DMS53 (cell line): ENCODE results near the gene DCTN1.
A peak's percentile ranks its signal among the peaks of the same experiment; 100 is the strongest.

Experiments used
- DNase-seq: peaks from one replicate; lab custom pipeline; 2025; lab: John Stamatoyannopoulos, UW

The DCTN1 gene

DNA sequence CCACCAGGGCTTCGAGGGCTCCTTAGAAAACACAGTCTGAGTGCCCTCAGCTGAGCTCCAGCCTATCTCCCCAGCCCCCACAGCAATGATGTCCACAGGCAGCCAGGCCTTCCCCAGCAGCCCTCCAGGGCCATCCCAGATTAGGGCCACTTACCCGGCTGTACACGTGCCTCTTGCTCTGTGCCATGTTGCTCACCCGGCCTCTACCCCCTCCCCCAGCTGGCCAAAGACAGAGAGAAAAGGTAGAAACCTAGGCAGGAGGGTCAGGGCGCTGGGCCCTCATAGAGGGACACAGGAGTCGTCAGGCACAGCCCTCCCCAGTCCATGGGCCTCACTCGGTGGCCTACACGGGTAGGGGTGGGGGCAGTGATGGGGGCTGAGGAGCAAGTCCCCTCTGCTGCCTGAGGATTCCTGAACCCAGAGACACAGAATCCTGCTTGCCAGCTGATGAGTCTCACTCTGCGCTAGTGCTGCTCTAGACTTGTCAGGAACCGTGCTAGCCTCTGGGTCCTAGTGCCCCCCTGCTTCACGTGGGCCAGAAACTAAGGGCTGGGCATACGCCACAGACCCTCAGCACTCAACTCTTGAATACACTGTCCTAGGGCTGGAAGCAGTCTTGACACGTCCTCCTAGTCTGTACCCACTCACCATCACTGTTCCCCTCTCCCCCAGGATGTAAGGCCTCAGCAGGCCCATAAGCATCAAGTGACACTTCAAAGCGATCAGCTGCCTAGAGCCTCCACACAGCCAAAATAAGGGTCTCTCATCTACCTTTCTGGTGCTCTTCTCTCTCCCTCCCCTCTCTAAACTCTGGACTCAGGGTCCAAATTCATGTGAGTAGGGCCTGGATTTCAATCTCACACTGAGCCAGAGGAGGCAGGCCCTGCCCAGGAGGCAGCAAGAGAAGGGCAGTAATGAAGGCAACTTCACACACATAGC lies at the start of gene DCTN1:
TSS of gene DCTN1 (minus strand) at position 461 of the 939 bp plus-strand sequence. CDS start at position 187, 274 bp downstream.
- peak; percentile 13 for DNase-seq

DNA sequence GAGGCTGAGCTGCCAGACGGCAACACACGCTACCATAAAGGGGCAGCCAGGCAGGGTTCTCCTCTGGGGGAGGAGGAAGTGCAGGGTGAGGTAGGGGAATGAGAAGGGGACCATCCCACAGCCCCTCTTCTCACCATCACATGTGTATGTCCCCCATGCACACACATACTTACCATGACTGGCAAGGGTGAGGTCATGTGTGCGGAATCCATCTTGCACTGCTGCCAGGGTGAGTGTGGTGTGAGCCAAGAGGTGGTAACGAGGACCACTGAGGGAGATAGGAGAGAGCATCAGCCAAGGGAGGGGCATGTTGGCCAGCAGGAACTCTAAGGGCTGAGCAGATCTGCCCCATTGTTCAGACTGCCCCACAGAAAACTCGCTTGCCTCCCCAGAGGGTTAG lies 48.6 kb upstream of the DCTN1 start:
- DNase-seq, result no peak

DNA sequence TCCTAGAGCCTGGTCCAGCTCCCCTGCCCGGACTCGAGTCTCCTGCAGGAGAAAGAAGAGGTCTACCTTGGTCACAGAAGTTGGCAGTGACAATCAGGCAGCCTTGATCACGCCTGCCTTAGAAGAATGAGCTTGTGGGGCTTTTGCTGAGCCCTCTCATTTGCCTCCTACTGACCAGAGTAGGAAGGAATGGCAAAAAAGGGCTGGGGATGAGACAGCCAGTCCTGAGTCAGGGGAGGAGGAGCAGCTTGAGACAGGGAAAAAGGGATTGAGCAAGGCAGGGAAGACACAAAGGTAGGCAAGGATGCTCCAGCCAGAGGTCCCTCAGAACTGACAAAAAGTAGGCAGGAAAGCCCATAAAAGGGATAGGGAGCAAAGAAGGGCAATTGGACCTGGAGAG lies 47.4 kb upstream of the DCTN1 start:
- no peak for DNase-seq

DNA sequence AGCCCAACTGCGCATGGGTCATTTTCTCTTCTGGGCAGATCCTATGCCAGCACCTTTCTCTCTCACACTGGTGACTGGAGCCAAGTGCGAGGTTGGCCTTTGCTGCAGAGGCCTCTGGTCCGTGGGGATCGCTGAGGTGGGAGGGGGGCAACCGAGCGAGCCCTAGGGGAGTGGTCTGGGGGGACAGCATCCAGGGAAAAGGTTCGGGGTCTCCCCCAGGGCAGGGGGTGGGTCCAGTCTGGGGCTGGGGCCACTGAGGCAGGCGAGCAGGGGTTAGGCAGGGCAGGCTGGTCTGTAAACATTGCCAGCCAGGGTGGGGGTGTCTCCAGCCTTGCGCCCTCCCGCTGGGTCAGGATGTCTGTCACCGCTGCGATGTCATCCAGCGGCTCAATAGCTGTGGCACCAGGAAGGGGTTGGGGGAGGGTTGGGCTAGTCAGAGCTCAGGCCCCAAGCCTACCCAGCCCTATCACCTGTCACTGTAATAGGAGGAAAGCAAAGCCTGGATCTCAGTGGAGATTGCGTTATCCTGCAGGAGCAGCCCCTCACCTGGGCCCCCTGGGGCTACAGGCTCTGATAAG lies 46.2 kb upstream of the DCTN1 start:
- DNase-seq, result peak; percentile 27

DNA sequence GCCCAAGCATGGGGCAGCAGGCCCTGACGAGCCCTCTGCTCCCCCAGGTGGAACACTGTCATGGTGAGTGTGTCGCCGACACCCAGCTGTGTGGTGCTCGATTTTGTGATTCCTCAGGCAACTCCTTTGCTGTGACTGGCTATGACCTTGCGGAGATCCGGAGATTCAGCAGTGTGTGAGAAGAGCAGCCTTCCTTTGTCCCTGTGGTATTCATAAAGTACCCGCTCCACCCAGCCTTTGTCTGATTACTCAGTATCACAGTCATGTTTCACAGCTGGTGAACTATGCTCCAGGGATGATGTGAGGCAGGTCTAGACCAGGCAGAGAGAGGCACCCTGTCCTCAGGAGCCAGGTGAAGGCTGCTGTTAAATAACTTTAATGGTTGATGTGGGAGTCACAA lies 45.4 kb upstream of the DCTN1 start:
- no peak for DNase-seq

DNA sequence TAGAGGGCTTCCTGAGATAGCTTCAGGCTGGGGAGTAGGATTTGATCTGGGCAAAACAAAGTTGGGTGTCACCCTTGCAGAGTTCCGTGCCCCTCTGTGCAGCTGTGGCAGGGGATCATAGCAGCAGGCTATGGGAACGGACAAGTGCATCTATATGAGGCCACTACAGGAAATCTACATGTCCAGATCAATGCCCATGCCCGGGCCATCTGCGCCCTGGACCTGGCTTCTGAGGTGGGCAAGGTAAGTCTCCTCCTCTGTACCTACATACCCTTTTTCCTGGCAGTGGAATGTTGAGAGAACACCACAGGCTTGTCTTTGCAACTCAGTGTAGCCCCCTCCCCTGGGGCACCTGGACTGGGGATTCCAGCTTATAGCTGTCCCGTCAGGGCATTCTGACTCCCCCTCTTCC lies 44.9 kb upstream of the DCTN1 start:
- no peak for DNase-seq

DNA sequence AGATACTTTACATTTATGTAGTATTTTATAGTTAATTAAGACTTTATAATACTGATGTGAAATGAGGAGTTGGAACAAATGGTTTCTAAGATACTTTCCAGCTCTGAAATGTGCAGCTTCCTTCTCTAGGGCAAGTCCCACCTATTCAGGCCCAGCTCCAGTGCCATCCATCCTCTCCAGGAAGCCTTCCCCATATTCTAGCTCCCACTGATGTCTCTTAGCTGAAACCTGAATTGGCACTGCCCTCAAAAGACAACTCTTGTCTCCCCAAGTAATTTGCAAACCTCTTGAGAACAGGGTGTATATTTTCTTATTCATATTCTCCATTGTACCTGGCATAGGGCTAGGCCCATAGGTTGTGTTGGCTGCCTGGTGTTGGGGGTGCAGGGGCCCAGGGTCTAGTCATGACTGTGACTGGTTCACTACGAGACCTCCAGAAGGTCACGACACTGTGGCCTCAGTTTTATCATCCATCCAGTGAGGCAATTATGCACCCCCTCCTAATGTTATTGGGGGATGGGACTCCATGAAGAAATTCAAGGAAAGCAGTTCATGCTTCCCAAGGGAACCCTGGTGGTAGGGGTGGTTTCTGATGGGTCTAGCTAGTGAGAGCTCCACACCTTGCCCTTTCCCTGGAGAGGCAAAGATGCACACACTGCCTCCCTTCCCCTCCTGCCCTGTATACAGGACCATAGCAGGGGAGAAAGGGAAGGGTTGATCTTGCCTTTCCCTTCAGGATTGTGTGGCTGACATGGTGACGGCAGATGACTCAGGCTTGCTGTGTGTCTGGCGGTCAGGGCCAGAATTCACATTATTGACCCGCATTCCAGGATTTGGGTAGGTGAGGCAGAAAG lies 44.3 kb upstream of the DCTN1 start:
- DNase-seq, result no peak

DNA sequence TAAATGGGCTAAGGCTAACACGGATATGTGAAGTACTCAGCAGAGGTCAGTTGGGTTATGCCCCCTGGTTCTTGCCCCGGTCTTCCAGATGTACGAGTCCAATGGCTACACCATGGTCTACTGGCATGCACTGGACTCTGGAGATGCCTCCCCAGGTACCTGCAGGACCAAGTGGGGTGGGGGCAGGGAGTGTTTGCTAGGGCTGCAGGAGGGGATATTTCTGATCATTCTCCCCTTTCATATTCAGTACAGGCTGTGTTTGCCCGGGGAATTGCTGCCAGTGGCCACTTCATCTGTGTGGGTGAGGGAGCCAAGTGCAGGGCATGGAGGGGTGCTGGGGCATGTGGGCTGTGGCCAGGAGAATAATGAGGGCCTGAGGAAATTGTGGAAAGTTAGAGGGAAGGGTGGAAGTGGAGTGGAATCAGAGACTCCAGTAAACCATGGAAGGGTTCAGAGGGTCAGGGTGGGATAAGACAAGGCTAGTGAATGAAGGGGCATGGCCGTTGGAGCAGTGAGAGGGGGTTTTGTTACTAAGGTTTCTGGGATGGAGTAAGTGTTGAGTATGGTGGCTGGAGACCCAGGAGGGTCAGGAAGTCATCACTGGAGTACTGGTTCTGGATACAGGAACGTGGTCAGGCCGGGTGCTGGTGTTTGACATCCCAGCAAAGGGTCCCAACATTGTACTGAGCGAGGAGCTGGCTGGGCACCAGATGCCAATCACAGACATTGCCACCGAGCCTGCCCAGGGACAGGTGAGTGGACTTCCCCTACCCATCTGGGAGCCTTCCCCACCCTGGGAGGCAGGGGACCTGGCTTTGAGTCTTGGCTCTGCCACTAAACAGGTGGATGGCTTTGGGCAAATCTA lies 43.4 kb upstream of the DCTN1 start:
- DNase-seq, result no peak

DNA sequence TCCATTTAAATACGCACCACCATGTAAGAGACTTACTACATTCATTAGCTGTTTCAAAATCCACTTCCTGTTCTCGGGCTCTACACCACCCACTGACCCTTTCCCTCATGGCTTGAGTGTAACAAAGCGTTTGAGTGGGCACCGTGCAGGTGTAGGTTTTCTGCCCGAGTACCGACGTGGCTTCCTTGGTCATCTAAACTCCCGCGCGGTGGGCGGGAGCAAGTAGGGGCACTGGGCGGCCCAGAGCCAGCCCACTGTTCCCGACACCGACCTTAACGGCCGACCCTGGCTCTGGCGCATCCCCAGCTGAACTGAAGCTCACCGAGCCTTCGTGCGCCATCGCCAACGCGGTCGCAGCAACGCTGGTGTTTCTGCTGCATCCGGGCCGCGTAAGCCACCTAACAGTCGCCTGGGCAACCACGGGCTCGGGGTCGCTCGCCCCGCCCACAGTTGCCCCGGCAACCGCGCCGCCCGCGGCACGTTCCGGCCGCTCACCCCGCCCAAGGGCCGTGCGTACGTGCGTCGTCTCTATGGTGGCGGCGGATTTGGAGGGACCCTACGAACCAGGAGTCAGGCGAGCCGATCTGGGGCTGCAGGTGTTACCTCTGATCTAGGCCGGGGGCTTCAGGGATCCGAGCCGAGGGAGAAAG lies 41.2 kb upstream of the DCTN1 start, which contains the start of the genes C2orf81 and WDR54:
TSS of gene C2orf81 (minus strand) at position 399 of the 650 bp plus-strand sequence. CDS start at position 340, 59 bp downstream.
TSS of gene WDR54 (plus strand) at position 510 of the 650 bp plus-strand sequence. CDS start 424 bp downstream, outside the sequence.
- peak; percentile 99 for DNase-seq

DNA sequence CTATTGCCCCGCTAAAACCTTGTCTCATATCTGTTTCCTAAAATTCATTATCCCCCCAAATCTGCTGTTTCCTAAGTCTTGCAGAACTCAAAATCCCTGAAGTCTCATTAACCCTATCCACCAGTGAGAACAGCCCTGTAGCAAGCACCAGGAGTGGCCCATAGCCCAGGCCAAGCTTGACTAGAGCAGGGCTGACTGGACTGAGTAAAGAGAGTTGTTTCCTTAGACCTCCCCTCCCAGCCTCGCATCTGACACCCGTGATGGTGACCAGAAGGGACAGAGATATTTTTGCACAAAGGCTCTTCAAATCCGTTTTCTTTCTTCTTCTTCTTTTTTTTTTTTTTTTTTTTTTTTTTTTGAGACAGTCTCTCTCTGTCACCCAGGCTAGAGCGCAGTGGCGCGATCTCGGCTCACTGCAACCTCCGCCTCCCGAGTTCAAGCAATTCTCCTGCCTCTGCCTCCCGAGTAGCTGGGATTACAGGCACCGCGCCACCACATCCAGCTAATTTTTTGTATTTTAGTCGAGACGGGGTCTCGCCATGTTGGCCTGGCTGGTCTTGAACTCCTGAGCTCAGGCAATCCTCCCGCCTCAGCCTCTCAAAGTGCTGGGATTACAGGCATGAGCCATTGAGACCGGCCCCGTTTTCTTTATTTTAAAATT lies 40.5 kb upstream of the DCTN1 start:
- peak; percentile 53 for DNase-seq

DNA sequence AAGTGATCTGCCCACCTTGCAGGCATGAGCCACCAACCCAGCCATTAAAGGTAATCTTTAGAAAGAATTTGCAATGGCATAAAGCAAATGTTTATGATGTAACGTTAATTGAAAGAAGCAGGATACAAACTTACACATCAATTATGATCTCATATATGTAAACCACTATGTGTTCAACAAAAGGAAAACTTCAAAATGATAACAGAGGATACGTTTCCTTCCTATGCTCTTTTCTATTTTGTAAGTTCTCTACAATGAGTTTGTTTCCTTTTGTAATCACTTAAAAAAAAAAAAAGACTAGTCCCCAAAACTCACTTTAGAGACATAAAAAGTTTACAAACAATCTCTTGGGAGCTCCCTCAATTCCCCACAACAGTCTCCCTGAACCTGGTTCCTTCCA lies 39.9 kb upstream of the DCTN1 start:
- DNase-seq, result no peak

DNA sequence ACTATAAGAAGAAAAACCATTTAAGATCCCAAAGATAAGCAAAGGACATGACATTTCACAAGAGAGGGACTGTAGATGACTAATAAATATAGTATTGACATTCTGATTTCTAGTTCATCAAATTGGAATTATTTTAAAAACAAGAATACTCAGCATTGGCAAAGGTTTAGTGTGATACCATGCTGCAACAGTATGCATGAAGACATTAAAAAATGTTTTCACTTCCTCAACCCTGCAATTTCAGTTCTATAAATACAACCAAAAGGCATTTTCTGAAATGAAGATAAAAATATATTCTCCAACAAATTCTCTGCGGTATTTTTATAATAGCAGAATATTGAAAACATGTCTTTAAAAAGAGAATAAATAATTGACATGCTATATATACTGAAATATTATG lies 39.2 kb upstream of the DCTN1 start:
- no peak for DNase-seq

DNA sequence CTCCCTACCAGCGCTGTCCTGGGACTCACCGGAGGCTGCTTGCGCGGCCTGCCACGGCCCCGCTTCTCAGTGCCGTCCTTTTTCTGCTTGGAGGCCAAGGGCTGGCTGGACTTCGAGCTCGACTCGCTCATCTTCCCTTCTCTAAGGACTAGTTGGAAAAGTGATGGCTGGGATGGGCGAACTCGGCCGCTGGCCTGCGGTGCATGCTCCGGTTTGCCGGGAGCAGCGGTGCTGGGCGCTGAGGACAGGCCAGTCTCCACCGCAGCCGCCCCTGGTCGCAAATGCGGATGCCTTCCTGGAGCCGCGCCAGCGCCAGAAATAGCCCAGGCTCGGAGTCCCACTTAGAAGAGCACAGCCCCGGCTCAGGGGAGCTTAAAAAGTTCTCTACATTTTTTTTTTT lies 38.2 kb upstream of the DCTN1 start:
- no peak for DNase-seq

DNA sequence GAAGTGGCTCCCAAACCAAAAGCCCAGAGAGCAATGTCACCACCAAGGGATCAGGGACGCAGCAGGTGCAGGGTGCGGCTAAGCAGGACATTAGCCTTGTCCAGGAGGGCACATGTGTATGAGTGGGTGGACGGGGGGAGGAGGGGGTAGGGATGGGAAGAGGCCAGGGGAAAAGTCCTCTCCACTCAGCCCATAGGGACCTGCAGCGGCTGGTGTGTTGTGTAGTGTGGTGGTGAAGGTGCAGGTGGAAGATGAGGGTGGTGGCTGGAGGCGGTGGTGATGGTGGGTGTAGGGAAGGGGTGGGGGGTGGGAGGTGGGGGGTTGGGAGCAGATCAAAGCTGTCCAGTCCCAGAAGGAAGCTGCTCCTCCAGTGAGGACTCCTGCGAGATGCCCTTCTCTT lies 37.7 kb upstream of the DCTN1 start:
- no peak for DNase-seq

DNA sequence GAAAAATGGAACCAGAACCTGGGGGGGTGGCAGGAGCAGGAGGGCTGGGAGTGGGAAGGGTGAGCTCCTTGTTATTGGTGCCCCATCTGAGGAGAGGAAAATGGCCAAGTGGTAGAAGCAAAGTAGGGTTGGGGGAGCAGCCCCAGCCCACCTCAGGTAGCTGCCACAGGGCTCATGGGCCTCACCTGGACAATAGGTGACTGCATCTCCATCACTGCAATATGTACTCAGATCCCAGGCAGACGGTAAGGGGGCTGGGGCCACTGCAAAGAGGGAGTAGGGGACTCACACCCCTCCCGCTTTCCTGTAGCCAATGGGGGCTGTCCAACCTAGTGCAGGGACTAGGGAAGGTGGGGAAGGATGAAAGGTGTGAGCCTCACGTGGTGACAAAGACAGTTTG lies 37.1 kb upstream of the DCTN1 start:
- DNase-seq, result no peak

DNA sequence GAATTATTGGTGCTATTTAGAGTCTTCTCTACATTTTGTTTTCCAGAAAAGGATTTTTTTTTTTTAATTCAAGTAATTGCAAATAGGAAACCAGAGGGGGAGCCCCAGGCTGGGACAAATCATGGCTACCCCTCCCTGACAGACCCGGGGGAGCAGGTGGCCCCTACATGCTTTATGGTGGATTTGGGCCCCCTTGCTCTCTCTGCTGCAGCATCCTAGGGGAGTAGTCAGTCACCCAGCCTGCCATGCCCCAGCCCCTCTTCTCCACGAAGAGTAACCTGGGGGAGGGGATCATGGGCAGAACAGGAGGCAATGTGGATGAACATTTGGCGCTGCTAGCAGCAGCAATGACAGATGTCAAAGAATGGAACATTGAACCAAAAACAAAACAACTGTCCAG lies 36.7 kb upstream of the DCTN1 start:
- DNase-seq, result no peak

DNA sequence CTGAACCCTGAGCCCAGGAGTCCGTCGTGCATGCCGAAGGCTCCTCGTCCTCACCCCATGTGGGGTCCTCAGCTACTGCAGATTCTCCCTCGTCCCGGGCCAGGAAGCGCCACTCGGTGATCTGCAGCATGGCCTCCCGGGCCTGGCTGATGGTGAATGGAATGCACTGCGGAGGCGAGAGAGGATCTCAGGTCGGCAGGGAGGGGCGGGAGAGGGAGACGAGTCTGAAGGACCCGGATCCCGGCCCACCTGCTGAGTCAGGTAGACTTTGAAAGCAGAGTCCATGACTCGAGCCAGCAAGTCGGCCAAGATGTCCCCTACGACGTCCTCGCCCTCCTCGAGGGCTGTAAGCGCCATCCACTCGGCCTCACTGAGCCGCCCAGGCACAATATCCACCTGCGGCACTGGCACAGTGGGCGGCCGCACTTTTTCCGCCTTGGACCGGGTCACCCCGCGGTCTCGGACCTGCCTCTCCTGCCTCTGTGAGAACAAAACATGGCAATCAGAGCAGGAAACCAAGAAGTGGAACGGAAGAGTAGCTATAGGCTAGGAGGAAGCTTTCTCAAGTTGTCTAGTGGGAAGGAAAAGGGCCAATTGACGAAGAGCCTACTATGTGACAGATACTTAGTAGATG lies 35.8 kb upstream of the DCTN1 start:
- peak; percentile 84 for DNase-seq

DNA sequence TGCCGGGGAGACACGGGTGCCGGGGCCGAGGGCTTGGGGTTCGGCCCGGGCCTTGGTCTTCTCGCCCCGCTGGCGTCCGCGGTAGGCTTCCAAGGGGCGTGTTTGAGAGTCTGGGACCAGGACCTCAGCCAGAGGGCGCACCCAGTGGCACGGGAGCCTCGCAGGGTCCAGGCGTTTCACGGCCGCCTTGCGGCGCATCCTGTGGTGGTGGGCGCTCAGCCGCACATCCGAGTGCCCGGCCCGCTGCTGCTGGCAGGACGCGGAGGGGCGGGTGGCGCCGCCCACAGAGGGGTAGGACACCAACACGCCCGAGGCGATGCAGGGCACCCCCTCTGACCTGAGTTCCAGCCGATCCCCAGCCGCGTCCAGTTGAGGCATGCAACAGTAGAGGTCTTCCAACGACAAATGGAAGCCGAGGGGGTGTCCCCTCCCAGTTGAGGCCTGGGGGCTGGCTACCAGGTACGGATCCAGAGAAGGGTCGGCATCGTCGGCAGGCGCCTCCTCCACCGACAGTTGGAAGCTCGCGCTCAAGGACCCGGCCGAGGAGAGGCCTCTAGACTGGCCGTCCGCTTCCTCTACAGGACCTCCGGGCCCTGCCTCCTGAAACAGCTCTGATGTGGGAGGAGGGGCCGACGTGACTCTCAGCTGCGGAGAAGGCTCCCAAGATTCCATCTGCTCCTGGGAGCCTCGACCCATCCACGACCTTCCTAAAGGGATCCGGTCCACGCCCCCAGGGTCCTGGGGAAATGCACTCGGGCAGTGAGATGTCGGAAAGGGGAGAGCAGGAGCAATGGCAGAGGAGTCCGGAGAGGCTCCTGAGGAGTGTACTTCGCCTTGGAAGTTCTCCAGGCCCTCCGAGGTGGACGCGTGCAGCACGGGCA lies 35.0 kb upstream of the DCTN1 start:
- peak; percentile 85 for DNase-seq

DNA sequence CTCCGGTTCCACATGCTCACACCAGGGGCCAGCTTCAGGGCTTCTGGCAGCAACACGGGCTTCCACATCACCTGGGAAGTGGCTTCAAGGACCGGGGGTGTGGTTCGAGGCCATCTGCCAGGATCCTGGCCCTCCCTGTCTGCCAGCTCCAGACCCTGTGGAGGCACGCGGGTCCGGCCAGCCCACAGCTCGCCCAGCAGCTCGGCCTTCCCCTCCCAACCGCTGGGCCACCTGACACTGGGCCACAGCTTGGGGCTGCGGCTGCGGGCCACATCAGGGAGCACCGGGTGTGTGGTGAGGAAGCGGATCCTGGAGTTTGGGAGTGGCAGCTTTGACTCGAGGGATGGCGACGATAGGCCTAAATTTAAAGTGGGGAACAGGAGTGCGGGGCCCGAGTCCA lies 34.3 kb upstream of the DCTN1 start:
- peak; percentile 69 for DNase-seq
